HG03571 (cell line): ENCODE results near the gene TMEM176A.
"Not testable (repeated sequence)": the region's sequence is repeated elsewhere in the genome, so short reads cannot be mapped to it uniquely, and the experiment has no call there.

Experiments
- ATAC-seq: cut with Tn5 transposase; IDR thresholded peaks from one replicate; pipeline ENCODE4 v1.9.1; 2021; ENCODE audit not compliant: unreplicated experiment

TMEM176A gene

GRCh38 chr7:150800581-150801241 lies at the start of gene TMEM176A:
Gene TMEM176A (plus strand): TSS chr7:150800769. CDS start chr7:150801551, 782 bp downstream.
- ATAC-seq = no peak

GRCh38 chr7:150751702-150752101 lies 48.9 kb upstream of the TMEM176A start:
- ATAC-seq = no peak

- no peak for ATAC-seq
Observed at GRCh38 chr7:150753239-150753638, 47.3 kb upstream of the TMEM176A start.

GRCh38 chr7:150753826-150754603 lies 46.6 kb upstream of the TMEM176A start:
- ATAC-seq = no peak

GRCh38 chr7:150754951-150755350 lies 45.6 kb upstream of the TMEM176A start:
- ATAC-seq = no peak

- no peak for ATAC-seq
Observed at GRCh38 chr7:150755473-150756099, 45.0 kb upstream of the TMEM176A start.

- no peak for ATAC-seq
Observed at GRCh38 chr7:150756166-150756565, 44.4 kb upstream of the TMEM176A start.

GRCh38 chr7:150756858-150757257 lies 43.7 kb upstream of the TMEM176A start:
- ATAC-seq = no peak

- ATAC-seq = no peak
Observed at GRCh38 chr7:150759479-150759878, 41.1 kb upstream of the TMEM176A start.

- ATAC-seq = no peak
Observed at GRCh38 chr7:150766334-150766709, 34.2 kb upstream of the TMEM176A start.

GRCh38 chr7:150769768-150770167 lies 30.8 kb upstream of the TMEM176A start:
- no peak for ATAC-seq

GRCh38 chr7:150774131-150774530 lies 26.4 kb upstream of the TMEM176A start:
- ATAC-seq = not testable (repeated sequence)

GRCh38 chr7:150778014-150778737 lies 22.4 kb upstream of the TMEM176A start:
- ATAC-seq = no peak

- no peak for ATAC-seq
Observed at GRCh38 chr7:150778738-150779301, 21.7 kb upstream of the TMEM176A start.

GRCh38 chr7:150780292-150780691 lies 20.3 kb upstream of the TMEM176A start:
- no peak for ATAC-seq

- no peak for ATAC-seq
Observed at GRCh38 chr7:150781103-150781502, 19.5 kb upstream of the TMEM176A start.

- ATAC-seq = no peak
Observed at GRCh38 chr7:150781961-150782360, 18.6 kb upstream of the TMEM176A start.

- no peak for ATAC-seq
Observed at GRCh38 chr7:150784120-150784736, 16.3 kb upstream of the TMEM176A start.

GRCh38 chr7:150784954-150785353 lies 15.6 kb upstream of the TMEM176A start:
- ATAC-seq = no peak
